ENCODE results near the gene CAMTA1. TPM values are rescaled to one million over a fixed set of nuclear protein-coding genes. Genes with fewer than 3 reads are reported as not detected.

Gene CAMTA1
- total and polyA plus RNA-seq, 9 of the 15 experiments (the other 6 are each of a cell fraction or from before 2014, with no cell fraction given) = 43.9 to 161 (median 65.9) TPM

DNA sequence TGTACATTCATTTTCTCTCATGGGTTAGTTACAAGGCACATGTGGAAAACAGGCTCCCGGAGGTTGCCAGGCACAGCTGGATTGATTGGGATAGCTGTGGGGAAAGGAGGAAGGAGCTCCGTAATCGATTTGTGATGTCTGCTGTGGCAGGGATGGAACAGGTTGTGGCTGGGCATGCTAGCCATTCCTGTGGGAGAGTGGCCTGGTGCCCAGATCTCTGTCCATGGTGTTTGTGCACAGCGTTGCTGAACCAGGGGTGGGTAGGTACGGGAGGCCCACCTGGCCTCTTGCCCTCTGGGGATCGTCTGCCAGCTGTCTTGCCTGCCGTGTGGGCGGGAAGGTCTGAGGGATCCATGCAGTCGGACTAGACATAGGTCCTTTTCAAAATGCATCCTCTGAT is 683.0 kb downstream of the CAMTA1 start:
- Histone ChIP-seq H3K4me3 (no peak overlapping the region), H3K79me2 (ENCODE audit: control insufficient read depth, insufficient read depth, low read length) (no peaks in the 10 kb centered on the region), H3K27ac (ENCODE audit: extremely low read depth, low read depth, low read length) (no peak overlapping the region), H4K20me1 (replicated peaks; ENCODE audit: control insufficient read depth, insufficient read depth, low read length) (peaks cover 11% of the 10 kb centered on the region; the same call in 1 of the 2 replicates), H3K36me3 (ENCODE audit: control insufficient read depth, insufficient read depth, low read length) (no peaks in the 10 kb centered on the region), H3K27me3 (ENCODE audit: control insufficient read depth in 2 of 2, insufficient read depth in 2 of 2, low read length in 2 of 2) (peaks cover 42 to 86% of the 10 kb centered on the region in 2 experiments; a peak in 4 of 5 replicates), H3K9ac (ENCODE audit: insufficient read depth in 1 of 2, low read depth in 2 of 2, low read length in 2 of 2) (no peak overlapping the region), H3K9me3 (replicated peaks; ENCODE audit: control insufficient read depth, insufficient read depth, low read depth, low read length) (no peaks in the 10 kb centered on the region), H3K4me2 (ENCODE audit: insufficient read depth, low read length) (no peak overlapping the region), H3K9me1 (ENCODE audit: control insufficient read depth, insufficient read depth, low read length) (no peaks in the 10 kb centered on the region), H2AFZ (ENCODE audit: low read depth, low read length) (no peak overlapping the region), H3K4me1 (replicated peaks in 1 of 2; ENCODE audit: control insufficient read depth in 2 of 2, insufficient read depth in 2 of 2, low read length in 2 of 2) (no peaks in the 10 kb centered on the region)
- POLR2A ChIA-PET = interaction anchor here (0.9 kb wide), 1 partner anchor 14 kb away, joined by 5 read pairs; no protein-coding TSS in a partner anchor
- BruUV-seq (replicated peaks) = no TSS peak
- ATAC-seq (no peak), DNase-seq (ENCODE audit: extremely low read depth in 1 of 4, low spot score in 3 of 4) (no peak), FAIRE-seq (no peak)
- peak; percentile 91 for TF ChIP-seq ZBTB17 (CRISPR knock-in tag; IDR thresholded peaks at IDR 0.05)
- TF ChIP-seq ZNF23 (CRISPR knock-in tag; IDR thresholded peaks at IDR 0.05) = peak; percentile 64; the same call in 1 of the 2 replicates
- TF ChIP-seq, protein P1, sequence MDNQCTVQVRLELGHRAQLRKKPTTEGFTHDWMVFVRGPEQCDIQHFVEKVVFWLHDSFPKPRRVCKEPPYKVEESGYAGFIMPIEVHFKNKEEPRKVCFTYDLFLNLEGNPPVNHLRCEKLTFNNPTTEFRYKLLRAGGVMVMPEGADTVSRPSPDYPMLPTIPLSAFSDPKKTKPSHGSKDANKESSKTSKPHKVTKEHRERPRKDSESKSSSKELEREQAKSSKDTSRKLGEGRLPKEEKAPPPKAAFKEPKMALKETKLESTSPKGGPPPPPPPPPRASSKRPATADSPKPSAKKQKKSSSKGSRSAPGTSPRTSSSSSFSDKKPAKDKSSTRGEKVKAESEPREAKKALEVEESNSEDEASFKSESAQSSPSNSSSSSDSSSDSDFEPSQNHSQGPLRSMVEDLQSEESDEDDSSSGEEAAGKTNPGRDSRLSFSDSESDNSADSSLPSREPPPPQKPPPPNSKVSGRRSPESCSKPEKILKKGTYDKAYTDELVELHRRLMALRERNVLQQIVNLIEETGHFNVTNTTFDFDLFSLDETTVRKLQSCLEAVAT (IDR thresholded peaks at IDR 0.05) = peak in 1 of 2 experiments; percentile 70; a peak in 1 of 4 replicates
- no peak for TF ChIP-seq MYNN (IDR thresholded peaks at IDR 0.05)
- TF ChIP-seq MYNN (CRISPR knock-in tag; IDR thresholded peaks at IDR 0.05) = no peak
- intact Hi-C loops (cut with micrococcal nuclease) = no loop called here
- CTCF ChIA-PET (ENCODE audit: low intra/inter-chr PET ratio) = no interaction called here
- 3% methylated on average over 9 of the region's 9 CpGs for WGBS (ENCODE audit: insufficient coverage, low coverage, missing lambda C conversion rate)
- in situ Hi-C loops (cut with MboI) = no loop called here
